AG10803 (cell line): Measurements from ENCODE around the gene RABGAP1L.
"Not testable (repeated sequence)": the region's sequence is repeated elsewhere in the genome, so short reads cannot be mapped to it uniquely, and the experiment has no call there.

Source experiments
- DNase-seq: peaks from one replicate; pipeline ENCODE4 v3.0.0; 2010; ENCODE audit warnings: low read depth
- H3K4me3 ChIP-seq: 2 replicates; pipeline ENCODE4 v1.5.1; 2011; ENCODE audit warnings: mild to moderate bottlenecking, low read length, control low read depth
- TF ChIP-seq, protein P1 (sequence below): conservative IDR thresholded peaks from 2 replicates; pipeline ENCODE4 v1.5.1; 2011; ENCODE audit warnings: mild to moderate bottlenecking, low read length, control low read depth, inconsistent platforms

The RABGAP1L gene

DNA sequence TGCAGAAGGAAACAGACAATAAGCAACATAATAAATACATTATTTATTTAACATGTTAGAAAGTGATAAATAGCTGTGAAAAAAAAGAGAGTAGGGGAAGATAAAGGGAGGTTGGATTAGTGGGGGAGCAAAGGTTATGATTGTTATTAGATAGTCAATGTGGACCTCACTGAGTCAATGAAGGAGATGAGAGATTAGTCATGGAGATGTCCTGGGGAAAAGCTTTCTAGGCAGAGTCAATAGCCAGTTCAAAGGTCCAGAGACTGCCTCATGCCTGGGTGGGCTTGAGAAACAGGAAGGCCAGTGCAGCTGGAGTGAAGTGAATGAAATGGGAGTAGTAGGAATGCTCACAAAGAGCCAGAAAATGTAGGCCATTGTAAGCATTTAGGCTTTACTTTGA lies 653.3 kb downstream of the RABGAP1L start:
- no peak overlapping the region for H3K4me3 ChIP-seq
- TF ChIP-seq, protein P1, sequence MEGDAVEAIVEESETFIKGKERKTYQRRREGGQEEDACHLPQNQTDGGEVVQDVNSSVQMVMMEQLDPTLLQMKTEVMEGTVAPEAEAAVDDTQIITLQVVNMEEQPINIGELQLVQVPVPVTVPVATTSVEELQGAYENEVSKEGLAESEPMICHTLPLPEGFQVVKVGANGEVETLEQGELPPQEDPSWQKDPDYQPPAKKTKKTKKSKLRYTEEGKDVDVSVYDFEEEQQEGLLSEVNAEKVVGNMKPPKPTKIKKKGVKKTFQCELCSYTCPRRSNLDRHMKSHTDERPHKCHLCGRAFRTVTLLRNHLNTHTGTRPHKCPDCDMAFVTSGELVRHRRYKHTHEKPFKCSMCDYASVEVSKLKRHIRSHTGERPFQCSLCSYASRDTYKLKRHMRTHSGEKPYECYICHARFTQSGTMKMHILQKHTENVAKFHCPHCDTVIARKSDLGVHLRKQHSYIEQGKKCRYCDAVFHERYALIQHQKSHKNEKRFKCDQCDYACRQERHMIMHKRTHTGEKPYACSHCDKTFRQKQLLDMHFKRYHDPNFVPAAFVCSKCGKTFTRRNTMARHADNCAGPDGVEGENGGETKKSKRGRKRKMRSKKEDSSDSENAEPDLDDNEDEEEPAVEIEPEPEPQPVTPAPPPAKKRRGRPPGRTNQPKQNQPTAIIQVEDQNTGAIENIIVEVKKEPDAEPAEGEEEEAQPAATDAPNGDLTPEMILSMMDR = no peak
- DNase-seq = no peak

DNA sequence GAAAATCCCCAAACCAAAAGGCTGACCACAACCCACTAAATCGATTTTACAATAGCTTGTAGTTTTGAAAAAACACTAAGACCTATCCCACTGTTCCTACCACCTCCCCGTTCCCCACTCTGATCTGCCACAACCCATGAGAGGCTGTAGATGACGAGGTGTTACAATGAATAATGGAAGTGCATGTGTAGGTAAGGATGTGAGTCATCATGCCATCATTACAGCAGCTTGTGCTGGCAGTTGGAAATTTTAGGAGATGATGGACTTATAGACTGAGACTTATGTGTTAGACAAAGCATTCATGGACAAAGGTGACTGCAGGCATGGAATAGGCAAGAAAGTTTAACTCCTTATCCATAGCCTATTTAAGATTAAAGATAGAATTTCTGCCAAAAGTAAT lies 655.7 kb downstream of the RABGAP1L start:
- TF ChIP-seq, protein P1 = no peak
- peak; percentile 33 for DNase-seq
- H3K4me3 ChIP-seq = no peak overlapping the region

DNA sequence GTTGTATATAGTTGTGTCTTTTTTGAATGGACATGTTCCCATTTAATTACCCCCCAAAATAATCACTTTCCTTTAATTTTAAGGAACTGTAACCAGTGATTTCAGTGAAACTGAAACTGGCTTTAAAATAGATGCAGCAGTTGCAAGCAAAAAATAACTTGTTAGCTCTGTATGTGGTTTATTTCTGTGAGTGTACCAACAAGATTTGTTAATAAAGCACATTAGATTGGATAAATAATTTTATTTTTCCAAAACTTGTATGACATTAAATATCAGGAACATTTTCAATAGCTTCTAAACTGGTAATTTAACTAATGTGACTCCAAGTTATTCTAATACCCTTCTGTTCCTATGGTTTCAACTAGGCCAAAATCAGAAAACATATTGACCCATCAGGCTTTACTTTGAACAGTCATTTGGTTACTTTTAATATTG lies 656.2 kb downstream of the RABGAP1L start:
- TF ChIP-seq, protein P1 = no peak
- no peak for DNase-seq

DNA sequence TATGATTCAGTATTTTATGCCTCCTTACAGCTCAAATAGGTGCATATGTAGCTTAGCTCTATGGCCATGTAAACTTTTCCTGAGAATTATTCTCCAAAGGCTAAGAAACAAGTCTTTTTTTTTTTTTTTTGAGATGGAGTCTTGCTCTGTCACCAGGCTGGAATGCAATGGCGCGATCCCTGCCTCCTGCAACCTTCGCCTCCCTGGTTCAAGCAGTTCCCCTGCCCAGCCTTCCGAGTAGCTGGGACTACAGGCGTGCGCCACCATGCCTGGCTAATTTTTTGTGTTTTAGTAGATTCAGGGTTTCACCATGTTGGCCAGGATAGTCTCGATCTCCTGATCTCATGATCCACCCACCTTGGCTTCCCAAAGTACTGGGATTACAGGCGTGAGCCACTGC lies 657.3 kb downstream of the RABGAP1L start:
- not testable (repeated sequence) for H3K4me3 ChIP-seq, DNase-seq

More for the DNA sequence above, 656.2 kb downstream of the RABGAP1L start:
- H3K4me3 ChIP-seq = no peak overlapping the region

DNA sequence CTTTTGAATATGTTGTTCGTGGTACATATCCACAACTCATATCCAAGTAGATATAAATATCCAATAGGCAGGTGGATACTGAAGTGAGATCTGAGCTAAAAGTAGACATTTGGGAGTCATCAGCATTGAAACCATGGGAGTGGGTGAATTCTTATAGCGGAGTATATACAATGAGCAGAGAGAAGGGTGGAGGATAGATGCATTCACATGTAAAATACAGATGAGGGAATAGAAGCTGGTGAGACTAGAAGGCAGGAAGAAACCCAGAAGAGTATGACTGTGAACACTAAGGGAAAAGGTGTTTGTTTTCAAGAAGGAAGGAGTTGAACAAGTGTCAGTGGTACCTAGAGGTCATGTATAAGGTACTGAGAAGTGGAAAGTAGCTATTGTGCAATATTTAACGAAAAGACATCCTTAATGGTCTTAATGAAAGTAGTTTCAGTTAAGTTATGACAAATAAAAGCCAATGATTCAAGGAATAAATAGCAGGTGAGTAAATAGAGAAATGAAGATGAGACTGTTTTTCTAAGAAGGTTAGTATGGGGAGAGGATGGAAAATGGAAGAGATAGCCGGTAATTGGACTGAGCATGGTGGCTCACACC lies 658.8 kb downstream of the RABGAP1L start:
- DNase-seq = no peak
- TF ChIP-seq, protein P1 = no peak
- H3K4me3 ChIP-seq = no peak overlapping the region

DNA sequence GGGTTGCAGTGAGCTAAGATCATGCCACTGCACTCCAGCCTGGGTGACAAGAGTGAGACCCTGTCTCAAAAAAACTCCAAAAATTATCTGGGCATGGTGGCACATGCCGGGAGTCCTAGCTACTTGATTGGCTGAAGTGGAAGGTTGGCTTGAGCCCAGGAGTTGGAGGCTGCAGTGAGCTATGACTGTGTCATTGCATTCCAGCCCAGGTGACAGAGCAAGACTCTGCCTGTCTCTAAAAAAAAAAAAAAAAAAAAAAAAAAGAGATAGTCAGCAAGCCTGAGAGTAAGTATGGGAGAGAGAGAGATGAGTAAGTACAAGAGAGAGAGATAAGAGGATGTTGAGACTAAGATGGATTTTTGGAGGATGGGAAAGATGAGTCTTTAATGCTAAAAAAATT lies 659.6 kb downstream of the RABGAP1L start:
- TF ChIP-seq, protein P1 = no peak
- peak; percentile 18 for DNase-seq
- no peak overlapping the region for H3K4me3 ChIP-seq

DNA sequence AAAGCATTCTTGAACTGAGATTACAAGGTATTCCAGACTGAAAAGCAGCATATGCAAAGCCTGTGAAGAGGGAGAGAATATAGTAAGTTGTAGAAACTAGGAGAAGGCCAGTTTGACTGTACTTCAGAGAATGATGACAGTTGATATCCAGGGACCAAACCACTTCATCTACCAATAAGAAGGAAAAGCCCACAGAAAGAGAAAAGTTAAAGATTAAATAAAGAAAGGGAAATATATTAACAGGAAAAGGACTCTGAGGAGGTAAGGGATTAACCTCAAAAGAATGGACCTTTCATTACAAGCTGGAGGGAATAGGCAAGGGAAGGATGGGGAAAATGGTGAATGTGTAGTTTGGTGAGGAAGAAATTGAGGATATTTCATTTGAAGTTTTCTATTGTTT lies 660.3 kb downstream of the RABGAP1L start:
- TF ChIP-seq, protein P1 = no peak
- no peak overlapping the region for H3K4me3 ChIP-seq
- DNase-seq = no peak

DNA sequence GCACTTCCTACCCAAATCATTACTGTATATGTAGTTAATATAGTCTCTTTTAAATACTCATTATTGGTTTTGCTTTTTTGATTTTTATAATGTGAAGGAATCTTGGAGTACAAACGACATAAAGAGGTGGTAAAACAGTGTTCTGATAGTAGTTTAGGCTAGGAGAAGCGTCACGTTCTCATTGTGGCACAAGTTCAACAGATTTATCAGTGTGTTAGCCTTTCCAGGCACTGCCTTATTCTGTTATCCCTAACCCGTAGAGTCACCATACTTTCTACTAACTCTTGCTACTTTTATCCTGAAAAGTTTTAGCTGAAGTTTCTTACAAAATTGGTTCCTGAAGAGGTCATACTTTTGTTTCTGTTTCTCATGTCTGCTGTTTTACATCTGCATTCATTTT lies 665.8 kb downstream of the RABGAP1L start:
- H3K4me3 ChIP-seq = no peak overlapping the region
- TF ChIP-seq, protein P1 = no peak
- no peak for DNase-seq
